HG03097 (cell line): ENCODE measurements around the gene TDRD3.

ENCODE experiments used
- ATAC-seq: cut with Tn5 transposase; IDR thresholded peaks from one replicate; pipeline ENCODE4 v1.9.1; 2021; ENCODE audit not compliant: unreplicated experiment, low FRiP score

The TDRD3 gene

DNA sequence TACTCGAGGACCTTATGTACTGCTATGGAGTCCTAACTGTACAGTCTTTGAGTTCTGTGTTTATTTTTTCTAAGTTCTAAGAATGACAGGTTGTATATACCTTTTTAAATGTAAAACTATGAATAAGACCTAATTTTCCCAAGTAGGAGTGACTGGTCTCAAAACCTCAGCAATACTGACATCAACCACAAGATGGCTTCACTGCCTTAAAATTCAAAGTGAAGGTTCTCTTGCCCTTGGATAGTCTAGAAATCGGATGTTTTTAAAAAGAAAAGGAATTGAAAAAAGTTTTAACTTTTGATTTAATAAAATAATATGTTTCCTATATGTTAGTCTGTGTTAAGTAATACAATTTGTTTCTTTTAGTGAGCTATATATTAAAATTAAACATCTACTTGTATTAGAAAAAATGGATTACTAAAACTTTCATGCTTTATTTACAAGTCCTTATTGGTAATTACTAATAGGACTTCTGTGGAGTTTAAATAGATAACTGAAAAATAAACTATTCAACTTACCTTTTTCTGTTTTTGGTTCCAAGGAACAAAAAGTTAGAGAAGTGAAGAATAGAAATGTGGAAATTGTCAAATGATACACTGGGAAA is 52.0 kb downstream of the TDRD3 start:
- no peak for ATAC-seq

DNA sequence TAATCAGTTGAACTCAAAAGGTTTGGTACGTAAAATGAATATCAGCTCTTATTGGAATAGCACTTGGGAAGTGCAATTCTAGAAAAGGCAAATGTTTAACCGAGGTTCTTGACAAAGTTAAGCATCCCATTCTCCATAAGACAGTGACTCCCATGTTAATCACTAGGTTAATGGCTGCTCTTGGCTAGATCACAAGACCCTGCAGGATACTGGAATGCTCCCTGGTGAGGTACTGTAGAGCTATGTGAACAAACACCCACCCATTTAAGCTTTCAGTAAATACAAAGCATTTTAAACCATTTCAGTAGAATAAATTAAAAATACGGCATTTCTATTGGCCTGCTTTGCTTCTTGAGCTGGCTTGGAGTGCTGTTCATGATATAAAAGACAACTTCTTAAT is 56.5 kb downstream of the TDRD3 start:
- no peak for ATAC-seq

DNA sequence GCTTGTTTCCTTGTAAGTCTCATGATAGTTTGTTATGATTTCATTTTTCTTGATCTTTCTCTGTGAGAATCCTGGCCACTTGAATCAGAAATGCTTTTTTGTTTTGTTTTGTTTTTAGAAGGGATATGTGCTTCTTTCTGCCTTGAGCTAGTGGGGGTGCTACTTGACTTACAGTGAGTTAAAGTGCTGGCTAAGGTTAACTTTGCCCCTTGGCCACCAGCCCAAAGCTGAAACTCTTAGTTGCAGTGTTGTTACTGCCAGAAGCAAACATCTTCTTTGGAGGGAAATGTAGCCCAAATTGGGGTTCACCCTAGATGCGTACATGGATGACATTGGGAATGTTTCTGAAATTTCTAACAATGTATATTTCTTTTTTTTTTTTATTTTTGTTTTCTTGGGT is 57.4 kb downstream of the TDRD3 start:
- ATAC-seq, result no peak

DNA sequence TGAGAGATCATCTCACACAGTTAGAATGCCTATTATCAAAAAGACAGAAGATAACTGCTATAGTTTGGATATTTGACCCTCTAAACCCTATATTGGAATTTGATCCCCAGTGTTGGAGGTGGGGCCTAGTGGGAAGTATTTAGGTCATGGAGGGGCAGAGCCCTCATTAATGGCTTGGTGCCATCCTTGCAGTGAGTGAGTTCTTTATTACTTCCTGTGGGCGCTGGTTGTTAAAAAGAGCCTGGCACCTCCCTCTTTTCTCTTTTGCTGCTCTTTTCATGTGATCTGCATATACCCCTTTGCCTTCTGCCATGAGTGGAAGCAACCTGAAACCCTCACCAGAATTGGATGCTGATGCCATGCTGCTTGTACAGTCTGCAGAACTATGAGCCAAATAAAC is 66.8 kb downstream of the TDRD3 start:
- no peak for ATAC-seq

DNA sequence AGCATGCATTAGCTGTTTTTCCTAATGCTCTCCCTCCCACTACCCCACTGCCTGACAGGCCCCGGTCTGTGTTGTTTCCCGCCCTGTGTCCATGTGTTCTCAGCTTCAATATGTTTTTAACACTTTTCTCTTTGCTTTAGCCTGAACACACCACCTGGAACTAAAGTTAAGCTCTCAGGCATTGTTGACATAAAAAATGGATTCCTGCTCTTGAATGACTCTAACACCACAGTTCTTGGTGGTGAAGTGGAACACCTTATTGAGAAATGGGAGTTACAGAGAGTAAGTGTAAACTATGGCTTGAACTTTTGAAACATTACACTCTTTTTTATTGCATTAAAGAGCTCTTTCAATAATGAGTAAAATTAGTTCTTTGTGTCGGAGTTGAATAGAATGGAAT is 70.1 kb downstream of the TDRD3 start:
- no peak for ATAC-seq

DNA sequence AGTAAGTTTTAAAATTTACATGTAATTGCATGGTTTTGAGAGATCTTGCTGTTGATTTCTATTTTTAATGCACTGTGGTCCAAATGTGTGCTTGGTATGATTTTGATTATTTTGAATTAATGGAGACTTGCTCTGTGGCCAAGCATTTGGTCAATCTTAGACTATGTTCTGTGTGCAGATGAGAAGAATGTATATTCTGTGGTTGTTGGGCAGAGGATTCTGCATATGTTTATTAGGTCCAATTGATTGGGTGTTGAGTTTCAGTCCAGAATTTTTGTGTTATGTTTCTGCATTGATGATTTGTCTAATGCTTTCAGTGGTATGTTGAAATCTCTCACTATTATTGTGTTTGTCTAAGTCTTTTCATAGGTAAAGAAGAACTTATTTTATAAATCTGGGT is 82.3 kb downstream of the TDRD3 start:
- ATAC-seq, result no peak

DNA sequence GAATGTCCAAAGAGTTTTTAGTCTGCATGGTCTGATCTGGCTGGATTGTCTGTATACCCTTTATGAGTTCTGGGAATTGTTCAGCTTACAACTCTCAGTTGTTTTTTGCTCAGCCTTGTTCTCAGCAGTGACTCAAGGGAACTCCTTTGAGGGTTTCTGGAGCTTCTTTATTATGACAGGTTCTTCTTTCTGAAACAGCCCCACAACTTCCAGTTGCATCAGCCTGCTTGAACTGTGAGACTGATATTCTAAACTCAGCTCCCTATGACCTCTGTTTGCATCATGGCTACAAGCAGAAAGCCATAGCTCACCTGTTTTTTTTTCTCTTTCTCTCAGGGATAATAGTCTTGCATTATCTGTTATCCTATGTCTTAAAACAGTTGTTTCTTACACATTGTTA is 85.0 kb downstream of the TDRD3 start:
- ATAC-seq, result no peak

DNA sequence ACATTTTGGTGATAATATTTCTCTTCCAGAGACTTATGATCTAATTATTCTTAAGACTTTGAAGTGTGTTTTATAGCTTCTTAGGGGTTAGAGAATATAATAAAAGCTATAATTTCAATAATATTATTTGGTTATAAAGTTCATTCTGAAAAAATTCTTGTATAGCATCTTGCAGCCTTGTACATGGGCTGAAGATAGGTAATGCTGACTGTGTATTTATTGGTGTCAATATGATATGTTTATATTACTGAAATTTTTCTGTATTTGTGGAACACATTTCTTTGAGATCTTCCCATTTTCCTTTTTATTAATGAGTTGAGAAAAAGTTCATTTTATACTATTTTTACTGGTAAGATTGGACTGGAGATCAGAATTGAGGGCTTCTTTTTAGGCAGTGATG is 87.8 kb downstream of the TDRD3 start:
- ATAC-seq, result no peak

DNA sequence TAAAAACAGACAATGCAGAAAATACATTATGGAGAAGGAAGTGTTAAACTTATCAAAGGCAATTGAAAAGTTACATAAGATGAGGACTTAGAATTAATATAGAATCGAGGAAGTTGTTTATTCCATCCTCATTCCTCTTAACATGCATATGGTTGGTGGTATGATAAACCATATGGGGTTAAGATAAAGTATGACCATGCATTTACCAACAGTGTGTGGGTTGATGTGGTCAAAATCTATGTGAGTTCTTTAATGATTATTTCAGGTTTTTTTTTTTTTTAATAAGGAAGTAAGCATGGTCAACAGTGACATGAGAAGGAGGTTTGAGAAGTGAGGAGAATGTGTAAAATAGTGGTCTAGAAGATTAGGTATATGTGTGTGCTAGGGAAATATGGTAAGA is 94.5 kb downstream of the TDRD3 start:
- ATAC-seq, result no peak

DNA sequence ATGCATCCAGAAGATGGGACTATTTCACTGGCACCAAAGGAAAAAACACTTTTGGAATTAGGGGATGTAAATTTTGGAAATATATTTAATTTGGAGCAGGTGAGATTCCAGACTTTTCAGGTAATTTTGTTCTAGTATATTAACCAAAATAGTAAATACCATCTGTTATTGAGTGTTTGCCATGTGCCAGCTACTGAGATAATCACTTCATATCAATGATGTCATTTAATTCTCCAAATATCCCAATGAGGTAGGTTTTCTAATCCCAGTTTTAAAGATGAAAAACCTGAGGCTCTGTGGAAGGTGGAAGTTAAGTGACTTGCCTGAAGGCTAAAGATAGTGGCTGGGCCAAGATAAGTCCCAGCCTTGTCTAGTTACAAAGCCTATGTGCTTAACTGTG is 95.2 kb downstream of the TDRD3 start:
- ATAC-seq, result no peak

DNA sequence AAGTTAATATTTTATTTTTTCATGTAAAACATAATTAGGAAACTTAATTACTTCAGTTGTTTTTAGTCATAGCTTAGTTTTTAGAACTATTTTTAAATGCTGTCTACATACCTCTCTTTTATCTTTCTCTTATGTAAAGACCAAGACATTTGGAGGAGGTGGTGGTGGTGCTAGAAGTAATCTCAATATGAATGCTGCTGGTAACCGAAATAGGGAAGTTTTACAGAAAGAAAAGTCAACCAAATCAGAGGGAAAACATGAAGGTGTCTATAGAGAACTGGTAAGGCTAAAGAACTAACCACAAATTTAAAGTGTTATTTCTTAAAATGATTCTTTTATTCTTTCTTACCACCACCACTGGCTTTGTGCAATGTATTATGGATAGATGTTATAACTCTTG is 97.3 kb downstream of the TDRD3 start:
- ATAC-seq, result no peak

DNA sequence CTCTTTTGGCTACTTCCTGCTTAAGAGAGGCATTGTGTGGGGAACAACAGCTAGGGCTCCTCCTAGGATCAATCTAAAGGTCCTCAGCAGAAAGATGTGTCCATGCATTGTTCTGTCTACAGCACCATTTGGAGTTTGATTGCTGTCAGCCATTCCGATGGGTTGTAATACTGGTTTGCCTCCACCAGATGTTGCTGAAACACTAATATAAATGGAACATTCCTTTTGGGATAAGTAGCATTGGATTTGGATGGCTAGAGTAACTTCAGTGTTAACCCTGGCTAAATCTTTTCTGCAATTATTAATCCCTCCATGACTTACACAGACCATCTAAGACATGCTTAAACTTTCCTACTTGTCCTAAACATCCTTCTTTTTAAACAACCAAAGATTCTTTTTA is 104.2 kb downstream of the TDRD3 start:
- no peak for ATAC-seq

DNA sequence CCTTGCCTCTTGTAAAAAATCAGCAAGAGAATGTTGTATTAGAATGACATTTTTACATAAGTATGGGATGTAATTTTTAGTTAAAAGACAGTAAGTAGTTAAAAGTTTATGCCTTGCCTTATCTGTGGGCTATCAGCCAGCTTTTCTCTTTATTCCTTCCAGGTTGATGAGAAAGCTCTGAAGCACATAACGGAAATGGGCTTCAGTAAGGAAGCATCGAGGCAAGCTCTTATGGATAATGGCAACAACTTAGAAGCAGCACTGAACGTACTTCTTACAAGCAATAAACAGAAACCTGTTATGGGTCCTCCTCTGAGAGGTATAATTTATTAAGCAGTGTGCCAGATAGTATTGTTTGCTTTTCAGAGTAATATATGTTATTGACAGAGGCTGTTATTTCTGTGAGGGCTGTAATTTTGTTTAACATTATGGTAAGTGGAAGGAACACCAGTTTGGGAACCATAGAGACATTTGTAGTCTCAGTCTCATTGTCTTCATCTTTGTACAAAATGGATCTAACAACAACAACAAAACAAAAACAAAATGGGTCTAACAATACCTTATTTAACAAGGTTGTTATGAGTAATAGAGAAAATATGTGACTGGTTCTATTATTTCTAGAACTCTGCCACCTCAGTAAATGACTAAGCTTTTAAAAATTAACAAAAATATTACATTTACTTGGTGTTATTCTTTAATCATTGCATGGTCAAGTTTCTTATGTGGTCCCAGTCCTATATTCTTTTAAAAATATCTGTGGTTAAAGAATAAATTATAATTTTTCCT is 112.8 kb downstream of the TDRD3 start:
- ATAC-seq, result no peak

DNA sequence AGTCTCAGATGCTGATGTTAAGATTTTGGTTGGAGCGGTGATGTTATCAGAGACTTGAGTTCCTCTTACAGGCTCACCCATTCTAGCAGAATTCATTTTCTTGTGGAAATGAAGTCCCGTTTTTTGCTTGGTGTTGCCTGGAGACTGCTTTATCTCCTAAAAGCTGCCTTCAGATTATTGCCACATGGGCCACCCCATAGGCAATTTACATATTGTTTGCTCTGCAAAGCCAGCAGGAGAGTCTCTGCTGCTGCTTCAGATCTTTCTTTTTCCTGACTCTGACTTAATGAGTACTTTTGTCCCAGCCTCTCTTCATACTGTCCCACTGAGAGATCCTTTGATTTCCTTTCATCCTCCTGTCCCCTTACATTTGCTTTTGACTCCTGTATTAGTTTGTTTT is 114.6 kb downstream of the TDRD3 start:
- no peak for ATAC-seq

DNA sequence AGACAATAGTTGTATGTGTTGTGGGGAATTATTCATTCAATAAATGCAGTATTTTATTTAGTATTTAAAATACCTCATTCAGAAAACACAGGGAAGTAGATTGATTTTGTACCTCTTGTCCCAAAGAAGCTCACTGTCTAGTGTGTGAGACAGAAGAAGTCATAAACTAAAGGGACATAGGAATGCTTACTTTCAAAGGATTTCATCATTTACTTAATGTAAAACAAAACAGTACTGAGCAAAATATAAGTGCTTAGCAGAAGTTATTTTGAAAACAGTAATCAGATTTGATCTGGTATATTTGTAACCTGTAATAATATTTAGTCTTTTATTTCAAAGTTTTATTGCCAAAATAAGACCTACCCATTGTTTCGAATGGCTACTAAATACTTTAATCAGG is 117.9 kb downstream of the TDRD3 start:
- no peak for ATAC-seq

DNA sequence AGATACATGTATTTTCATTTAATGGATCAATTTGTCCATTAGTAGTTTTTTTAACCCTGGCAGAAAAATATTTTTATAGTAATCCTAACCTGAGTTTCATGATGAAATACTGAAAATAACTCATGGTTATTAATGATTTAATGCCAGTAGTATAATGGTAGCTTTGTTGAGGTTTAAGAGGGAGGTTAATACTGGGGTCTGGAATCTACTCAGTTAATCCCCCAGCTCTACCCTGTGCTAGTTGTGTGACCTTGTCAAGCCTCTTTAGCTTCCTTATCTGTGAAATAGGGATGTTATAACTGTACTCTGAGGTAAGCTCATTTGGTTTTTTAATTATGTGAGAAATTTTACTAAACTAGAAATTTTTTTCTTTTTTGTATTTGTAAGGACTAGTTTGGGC is 122.5 kb downstream of the TDRD3 start:
- ATAC-seq, result no peak

DNA sequence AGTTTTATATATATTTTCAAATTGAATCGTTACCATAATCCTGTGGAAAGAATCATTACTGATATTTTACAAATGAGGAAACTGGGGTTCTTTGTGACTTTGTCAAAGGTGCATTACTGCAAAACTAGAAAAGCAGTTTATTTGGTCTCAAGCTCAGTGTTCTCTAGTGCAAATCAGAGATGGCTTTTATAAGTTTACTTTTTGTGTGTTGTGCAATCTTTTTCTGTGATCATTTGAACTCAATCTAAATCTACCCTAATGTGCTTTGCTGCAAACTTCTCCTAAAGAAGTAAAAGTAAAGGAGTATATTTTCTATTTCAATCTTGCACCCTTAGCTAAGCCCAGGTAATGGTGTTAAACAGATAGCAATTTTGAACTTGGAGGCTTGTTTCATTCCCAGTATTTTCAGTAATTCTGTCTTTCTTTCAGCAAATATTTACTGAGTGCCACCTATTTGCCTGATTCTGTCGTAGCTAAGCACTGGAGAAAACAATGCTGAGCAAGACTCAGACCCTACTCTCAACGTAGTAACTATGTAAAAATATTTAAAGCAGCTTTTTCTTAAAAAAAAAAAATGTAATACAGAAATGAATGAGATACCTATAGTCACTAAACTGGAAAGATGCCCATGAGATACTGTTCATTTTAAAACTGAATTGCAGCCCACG is 124.0 kb downstream of the TDRD3 start:
- ATAC-seq, result no peak

DNA sequence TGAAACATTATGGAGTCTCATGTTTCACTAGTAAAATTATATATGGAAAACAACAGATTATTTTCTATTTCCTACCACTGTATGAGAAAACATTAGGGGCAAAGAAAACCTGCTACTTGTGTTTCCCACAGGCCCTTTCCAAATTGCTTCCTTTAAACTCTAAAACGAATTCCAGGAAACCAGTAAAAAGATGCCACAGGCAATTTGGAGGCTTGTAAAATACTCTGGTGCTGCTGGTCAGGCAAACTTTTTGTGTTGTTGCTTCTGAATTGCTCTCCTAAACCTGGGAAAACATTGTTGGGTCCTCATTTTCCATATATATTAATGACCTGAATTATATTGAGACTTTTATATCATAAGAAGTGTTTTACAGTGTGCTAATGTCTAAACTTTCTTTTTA is 141.5 kb downstream of the TDRD3 start:
- ATAC-seq, result no peak

DNA sequence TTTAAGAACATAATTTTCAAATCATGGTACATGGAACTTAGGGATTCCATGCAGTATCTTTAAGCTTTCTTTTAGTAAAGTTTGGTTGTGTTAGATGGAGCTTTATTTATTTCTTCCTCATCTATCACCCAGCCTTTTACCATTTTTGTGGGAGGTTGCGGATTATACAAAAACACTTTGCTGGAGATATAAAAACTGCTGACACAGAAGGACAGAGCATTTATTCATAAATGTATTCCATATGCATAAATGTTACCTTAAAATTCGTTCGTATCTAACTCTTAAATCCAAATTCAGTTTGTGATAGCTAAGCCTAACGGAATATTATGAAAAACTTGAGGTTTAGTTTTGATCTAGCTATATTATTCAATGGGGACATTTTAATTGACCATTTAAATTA is 143.3 kb downstream of the TDRD3 start:
- no peak for ATAC-seq

DNA sequence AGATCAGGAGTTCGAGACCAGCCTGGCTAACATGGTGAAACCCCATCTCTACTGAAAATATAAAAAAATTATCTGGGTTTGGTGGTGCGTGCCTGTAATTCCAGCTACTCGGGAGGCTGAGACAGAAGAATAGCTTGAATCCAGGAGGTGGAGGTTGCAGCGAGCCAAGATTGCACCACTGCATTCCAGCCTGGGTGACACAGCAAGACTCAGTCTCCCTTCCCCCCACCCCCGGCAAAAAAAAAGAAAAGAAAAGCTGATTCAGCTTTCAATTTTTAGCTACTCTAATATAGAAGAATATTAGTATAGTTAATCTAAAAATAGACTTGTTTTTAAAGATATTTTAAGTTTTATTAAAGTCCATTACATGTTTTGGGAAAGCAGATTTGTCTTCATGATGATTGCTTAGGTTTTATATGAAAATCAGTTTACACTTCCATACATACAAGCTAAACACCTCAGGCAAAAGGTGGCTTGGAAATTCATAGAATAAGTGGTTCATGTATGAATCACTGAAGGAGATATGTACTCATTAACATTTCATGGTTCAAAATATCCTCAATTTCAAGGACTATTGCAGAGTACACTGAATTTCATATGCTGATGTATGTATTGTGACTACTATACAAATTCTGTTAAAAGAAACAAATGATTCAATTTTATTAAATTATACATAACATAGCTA is 165.2 kb downstream of the TDRD3 start:
- no peak for ATAC-seq

DNA sequence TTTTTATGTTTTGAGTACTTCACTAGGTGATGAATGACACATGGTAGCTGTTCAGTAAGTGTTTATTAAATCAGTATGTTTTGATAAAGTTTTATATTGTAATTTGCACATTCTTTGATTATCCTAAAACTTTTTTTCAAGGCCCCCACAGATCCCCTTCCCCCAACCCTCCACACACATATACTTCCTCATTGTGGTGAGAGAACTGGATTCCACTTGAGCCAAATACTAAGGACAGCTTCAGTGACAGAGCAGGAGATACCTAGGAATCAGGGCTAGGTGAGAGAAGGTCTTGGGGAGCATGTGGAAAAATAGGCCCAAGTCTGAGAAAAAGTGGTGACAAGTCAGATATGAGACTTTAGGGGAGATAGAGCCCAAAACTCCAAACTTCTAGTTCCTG is 174.6 kb downstream of the TDRD3 start:
- ATAC-seq, result no peak
